Measurements from ENCODE around the gene CDR2. TPM values are rescaled to one million over a fixed set of nuclear protein-coding genes. Genes with fewer than 3 reads are reported as not detected.

Gene CDR2
- total RNA-seq, 1 experiment from 2014 or later: 29.3 TPM

- Histone ChIP-seq H3K79me2 (ENCODE audit: low read depth) (no peaks in the 10 kb centered on the region), H3K27ac (no peak overlapping the region), H3K9me2 (ENCODE audit: insufficient read depth) (no peaks in the 10 kb centered on the region), H3K4me2 (no peak overlapping the region), H3K9me3 (ENCODE audit: insufficient read depth, low read depth) (no peaks in the 10 kb centered on the region), H3K27me3 (ENCODE audit: insufficient read depth, low read depth) (no peaks in the 10 kb centered on the region), H2AFZ (no peak overlapping the region), H3K4me1 (replicated peaks; ENCODE audit: insufficient read depth) (no peaks in the 10 kb centered on the region), H3K36me3 (ENCODE audit: low read depth) (peaks cover 7% of the 10 kb centered on the region; the same call in 1 of the 2 replicates), H4K20me1 (ENCODE audit: insufficient read depth) (no peaks in the 10 kb centered on the region; the same call in 1 of the 2 replicates), H3F3A (ENCODE audit: insufficient read depth, low read depth) (peaks cover 3% of the 10 kb centered on the region; the same call in 1 of the 2 replicates), H3K4me3 (no peak overlapping the region)
- TF ChIP-seq CTCF (conservative IDR thresholded peaks at IDR 0.05): no peak
- TF ChIP-seq EZH2 (IDR thresholded peaks at IDR 0.05; ENCODE audit: low read depth): no peak
- POLR2A ChIA-PET (ENCODE audit: unreplicated experiment): no interaction called here
- intact Hi-C loops (cut with micrococcal nuclease; ENCODE audit: unreplicated experiment): no loop called here
- no TSS peak for BruUV-seq (replicated peaks)
- CTCF ChIA-PET: no interaction called here
- DNase-seq: no peak
Measured at GRCh38 chr16:22313876-22314470, 60.4 kb downstream of the CDR2 start.

- H4K20me1 ChIP-seq (ENCODE audit: insufficient read depth): no peaks in the 10 kb centered on the region; the same call in 1 of the 2 replicates
- H3K4me3 ChIP-seq: no peak overlapping the region
- intact Hi-C loops (cut with micrococcal nuclease; ENCODE audit: unreplicated experiment): no loop called here
- no peak for TF ChIP-seq EZH2 (IDR thresholded peaks at IDR 0.05; ENCODE audit: low read depth)
- no peak for TF ChIP-seq CTCF (conservative IDR thresholded peaks at IDR 0.05)
- peaks cover 3% of the 10 kb centered on the region; the same call in 1 of the 2 replicates for H3F3A ChIP-seq (ENCODE audit: insufficient read depth, low read depth)
- no peak for DNase-seq
- ChIA-PET POLR2A (ENCODE audit: unreplicated experiment) (no interaction called here), CTCF (no interaction called here)
- H3K9me3 ChIP-seq (ENCODE audit: insufficient read depth, low read depth): no peaks in the 10 kb centered on the region
- H3K79me2 ChIP-seq (ENCODE audit: low read depth): no peaks in the 10 kb centered on the region
- no peak overlapping the region for H3K4me2 ChIP-seq
- H3K36me3 ChIP-seq (ENCODE audit: low read depth): peaks cover 6% of the 10 kb centered on the region; the same call in 1 of the 2 replicates
- H3K27ac ChIP-seq: no peak overlapping the region
- H3K27me3 ChIP-seq (ENCODE audit: insufficient read depth, low read depth): no peaks in the 10 kb centered on the region
- H3K9me2 ChIP-seq (ENCODE audit: insufficient read depth): no peaks in the 10 kb centered on the region
- no peaks in the 10 kb centered on the region for H3K4me1 ChIP-seq (replicated peaks; ENCODE audit: insufficient read depth)
- no peak overlapping the region for H2AFZ ChIP-seq
- BruUV-seq (replicated peaks): no TSS peak
Measured at GRCh38 chr16:22312897-22313781, 61.3 kb downstream of the CDR2 start.

DNA sequence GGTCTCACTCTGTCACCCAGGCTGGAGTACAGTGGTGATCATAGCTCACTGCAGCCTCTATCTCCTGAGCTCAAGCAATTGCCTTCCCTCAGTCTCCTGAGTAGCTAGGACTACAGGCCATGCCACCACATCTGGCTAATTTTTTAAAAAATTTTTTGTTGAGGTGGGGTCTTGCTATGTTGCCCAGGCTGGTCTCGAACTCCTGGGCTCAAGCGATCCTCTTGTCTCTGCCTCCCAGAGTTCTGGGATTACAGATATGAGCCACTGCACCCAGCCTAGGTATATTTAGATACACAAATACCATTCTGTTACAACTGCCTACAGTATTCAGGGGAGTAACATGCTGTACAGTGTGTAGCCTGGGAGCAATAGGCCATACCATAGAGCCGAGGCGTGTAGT, 62.9 kb downstream of the CDR2 start:
- ChIA-PET CTCF (interaction anchor here (0.7 kb wide), 1 partner anchor 43 kb away, joined by 4 read pairs; no protein-coding TSS in a partner anchor), POLR2A (ENCODE audit: unreplicated experiment) (no interaction called here)
- H2AFZ ChIP-seq: no peak overlapping the region
- H3K4me1 ChIP-seq (replicated peaks; ENCODE audit: insufficient read depth): no peaks in the 10 kb centered on the region
- TF ChIP-seq EZH2 (IDR thresholded peaks at IDR 0.05; ENCODE audit: low read depth) (no peak), CTCF (conservative IDR thresholded peaks at IDR 0.05) (no peak)
- H3K4me2 ChIP-seq: no peak overlapping the region
- H3F3A ChIP-seq (ENCODE audit: insufficient read depth, low read depth): no peaks in the 10 kb centered on the region; the same call in 1 of the 2 replicates
- BruUV-seq (replicated peaks): no TSS peak
- H3K9me3 ChIP-seq (ENCODE audit: insufficient read depth, low read depth): no peaks in the 10 kb centered on the region
- peaks cover 8% of the 10 kb centered on the region for H3K36me3 ChIP-seq (ENCODE audit: low read depth)
- intact Hi-C loops (cut with micrococcal nuclease; ENCODE audit: unreplicated experiment): no loop called here
- H3K4me3 ChIP-seq: no peak overlapping the region
- H4K20me1 ChIP-seq (ENCODE audit: insufficient read depth): no peaks in the 10 kb centered on the region; the same call in none of the 2 replicates
- no peaks in the 10 kb centered on the region for H3K79me2 ChIP-seq (ENCODE audit: low read depth)
- no peaks in the 10 kb centered on the region for H3K27me3 ChIP-seq (ENCODE audit: insufficient read depth, low read depth)
- no peak for DNase-seq
- no peak overlapping the region for H3K27ac ChIP-seq
- H3K9me2 ChIP-seq (ENCODE audit: insufficient read depth): no peaks in the 10 kb centered on the region
